GM19351 (cell line): ENCODE measurements around the gene C2CD4D.

Experiments
- ATAC-seq: cut with Tn5 transposase; IDR thresholded peaks from one replicate; pipeline ENCODE4 v1.9.1; 2021; ENCODE audit warnings: mild to moderate bottlenecking, moderate library complexity; ENCODE audit not compliant: unreplicated experiment

C2CD4D gene

DNA sequence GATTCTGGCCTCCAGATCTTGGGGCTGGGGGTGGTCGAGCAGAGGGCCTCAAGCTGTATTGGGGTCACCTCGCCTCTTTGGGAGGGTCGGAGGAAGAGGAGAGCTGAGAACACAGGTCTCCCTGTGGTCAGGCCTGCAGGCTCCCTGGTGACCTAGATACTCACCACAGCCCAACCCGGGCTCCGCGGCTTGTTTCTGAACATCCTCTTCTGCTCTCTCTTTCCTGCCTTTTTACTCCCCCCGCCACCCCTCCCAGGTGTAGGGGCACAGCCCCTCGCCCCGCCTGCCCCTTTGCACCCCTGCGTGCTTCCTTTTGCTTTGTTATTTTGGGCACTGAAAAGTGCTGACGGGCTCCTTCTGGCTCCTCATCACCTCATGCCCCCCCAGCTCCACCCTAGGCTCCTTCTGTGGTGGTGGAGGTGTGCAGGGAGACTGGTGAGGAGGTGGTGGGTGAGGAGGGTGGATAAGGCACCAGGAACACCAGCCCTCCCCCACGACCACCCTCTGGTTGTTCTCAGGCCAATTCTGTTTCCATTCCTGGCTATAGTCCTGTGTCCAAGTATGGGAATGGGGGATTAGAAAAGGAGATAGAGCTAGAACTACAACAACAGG is 23.8 kb downstream of the C2CD4D start:
- no peak for ATAC-seq

DNA sequence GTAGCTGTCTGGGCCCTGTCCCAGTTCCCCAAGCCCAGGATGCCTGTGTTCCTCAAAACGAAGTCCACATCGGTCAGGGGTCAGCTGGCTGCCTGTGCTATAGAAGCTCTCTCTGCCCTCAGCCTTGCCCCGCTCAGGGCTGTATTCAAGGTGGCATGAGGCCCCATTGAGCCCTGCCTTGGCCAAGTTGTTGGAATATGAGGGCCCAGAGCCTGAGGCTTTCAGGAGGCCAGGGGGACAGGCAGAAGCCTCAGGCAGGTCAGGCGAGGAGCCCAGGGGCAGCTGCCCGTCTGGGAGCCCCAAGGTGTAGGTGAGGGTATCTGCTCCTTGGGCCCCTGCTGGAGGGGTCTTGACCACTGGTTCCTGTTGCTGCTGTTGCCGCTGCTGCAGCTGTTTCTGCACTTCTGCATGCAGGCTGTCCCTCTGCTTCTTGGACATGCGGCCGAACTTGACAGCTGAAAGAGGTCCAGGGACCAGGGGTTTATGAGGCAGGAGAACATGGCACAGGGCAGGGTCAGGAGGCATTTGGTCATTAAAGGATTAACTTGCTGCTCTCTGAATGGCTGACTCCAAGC is 24.6 kb downstream of the C2CD4D start:
- no peak for ATAC-seq

DNA sequence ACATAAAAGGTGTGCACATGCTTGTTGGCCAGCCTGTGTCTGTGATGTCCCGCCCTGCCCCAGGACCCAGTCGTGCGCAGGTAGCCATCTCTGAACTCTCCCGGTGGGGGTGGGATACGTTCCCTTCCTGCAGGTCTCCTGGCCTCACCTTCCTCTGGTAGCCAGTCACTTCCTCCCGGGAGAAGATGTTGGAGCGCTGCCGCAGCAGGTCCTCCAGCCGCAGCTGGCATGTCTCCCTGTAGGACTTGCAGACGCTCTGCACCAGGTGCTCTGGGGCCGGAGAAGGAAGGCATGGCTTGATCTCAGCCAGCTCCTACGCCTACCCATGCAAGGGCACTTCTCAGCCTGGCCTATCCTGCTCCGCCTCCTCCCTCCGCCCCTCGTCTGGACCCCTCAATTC is 25.2 kb downstream of the C2CD4D start:
- no peak for ATAC-seq

DNA sequence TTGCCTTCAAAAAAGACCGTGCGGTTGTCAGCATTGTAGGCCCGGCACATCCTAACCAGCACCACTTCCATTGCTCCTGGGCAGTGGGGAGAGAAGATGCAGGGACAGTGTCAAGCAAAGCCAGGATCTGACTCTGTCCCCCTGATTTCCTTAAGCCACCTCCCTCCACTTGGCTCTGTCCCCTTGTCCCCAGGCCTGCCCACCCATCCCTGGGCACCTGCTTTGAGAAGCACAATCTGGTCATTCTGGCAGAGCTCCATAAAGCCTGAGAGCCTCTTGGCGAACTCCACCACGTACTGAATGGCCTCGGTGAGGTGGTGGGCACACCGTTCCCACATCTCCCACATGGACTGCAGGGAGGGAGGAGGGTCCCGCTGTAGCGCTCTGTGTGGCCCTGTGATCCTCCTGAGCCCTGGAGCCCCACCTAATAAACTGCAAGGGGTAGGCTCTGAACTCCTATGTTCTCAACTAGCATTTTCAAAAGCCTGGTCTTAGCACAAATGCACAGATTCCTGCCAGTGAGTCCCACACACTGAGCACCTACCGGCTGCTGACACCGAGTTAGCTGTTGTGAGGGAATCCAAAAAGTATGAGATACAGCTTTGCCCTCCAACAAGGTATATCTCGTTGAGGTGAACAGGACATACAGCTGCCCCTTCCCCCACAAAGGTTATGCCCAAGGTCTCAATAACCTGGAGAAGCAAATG is 26.2 kb downstream of the C2CD4D start:
- ATAC-seq, result no peak

DNA sequence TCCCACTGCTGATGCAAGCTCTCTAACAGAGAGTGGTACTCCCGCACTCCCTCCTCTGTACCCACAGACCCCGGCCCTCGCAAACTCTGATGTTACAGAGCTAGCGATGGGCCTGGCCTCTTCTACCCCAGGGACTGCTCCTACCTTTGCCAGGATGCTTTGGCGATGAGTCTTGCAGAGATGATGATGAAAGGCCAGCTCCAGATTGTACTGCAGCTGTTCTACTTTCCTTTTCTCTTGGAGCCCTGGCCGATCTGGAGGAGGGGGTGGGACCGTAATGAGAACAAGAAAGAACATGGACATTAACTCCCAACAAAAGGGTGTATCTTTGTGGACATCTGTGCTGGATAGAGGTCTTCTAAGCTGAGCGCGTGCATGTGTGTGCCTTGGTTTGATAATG is 28.4 kb downstream of the C2CD4D start:
- ATAC-seq, result no peak

DNA sequence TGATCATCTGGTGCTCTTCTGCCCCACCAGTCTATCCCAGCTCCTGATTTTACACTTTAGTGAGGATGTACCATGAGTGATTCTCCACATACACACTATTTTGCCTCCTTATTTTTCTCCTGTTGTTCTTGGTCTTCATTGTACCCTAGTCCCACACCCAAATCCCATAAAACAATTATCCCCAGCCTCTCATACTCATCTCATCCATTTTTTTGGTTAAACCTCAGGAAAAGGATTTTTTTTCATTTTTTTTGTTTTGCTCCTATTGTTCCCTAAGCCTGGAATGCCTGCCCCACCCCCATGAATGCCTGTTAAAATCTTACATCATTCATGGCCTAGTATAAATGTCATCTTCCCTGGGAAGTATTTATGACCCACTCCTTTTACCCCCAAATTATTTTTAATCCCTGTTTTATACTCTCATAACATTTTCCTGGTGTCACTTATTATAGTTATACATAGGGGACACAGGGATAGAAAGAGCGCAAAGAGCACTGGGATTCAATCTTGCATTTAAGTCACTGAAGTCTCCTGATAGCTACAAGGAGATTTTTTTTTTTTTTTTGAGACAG is 29.5 kb downstream of the C2CD4D start:
- ATAC-seq, result no peak

DNA sequence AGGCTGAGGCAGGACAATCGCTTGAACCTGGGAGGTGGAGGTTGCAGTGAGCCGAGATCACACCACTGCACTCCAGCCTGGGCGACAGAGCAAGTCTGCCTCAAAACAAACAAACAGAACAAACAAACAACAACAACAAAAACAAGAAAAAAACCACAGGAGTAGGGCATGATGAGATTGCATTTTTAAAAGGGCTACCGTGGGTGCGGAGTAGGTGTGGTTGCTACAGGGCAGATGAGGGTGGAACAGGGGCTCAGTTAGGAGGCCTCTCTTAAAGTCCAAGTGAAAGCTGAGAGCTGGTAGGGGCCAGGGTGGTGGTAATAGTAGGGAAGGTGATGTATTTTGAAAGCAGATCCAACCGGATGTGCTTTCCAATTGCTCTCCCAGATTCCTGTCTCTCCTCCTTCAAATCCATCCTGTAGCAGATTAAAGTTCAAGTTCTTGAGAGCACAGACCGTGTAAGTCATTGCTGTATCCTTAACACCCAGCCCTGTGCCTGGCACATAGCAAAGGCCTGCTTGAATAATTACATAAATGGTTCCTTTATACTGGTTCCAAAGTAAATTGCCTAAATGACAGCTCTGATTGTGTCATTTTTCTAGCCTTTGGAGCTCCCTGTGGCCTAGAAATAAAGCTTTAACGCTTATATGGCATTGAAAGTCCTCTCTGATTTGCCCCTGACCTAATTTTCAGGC is 30.2 kb downstream of the C2CD4D start:
- no peak for ATAC-seq

DNA sequence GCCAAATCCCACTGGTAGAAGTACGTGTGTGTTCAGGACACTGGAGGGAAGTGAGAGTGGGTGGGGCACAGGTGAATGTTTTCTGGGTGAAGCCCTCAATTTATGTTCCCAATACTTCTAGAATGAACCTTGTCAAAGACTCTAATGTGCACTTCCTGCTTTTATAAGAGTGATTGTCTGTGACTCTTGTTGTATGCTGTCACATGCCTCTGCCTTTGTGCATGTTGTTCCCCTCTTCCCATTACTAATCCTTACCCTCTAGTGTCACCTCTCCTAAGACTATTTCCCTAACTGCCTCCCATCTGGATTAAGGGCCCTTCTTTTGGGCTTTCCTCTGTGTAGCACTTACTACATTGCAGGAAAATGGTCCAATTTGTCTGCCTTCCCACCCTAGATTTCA is 31.9 kb downstream of the C2CD4D start:
- no peak for ATAC-seq

DNA sequence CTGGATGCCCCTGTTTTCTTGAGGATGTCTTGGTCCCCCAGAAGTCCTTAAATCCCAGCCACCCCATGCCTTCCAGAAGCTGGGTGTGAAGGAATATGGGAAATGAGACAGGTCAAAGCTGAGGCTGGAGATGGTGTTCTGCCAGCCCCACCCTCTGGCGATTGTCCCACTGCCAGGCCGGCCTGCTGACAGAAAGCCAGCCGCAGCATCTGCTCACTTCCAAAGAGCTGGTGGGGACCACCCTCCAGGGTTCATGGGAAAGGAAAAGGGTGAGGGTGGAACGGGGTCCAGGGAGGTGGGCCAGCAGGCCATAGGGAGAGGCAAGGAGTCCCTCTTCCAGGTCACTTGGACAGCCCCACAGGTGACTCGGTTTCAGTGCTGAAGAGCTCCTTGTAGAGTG is 32.5 kb downstream of the C2CD4D start:
- ATAC-seq, result no peak

DNA sequence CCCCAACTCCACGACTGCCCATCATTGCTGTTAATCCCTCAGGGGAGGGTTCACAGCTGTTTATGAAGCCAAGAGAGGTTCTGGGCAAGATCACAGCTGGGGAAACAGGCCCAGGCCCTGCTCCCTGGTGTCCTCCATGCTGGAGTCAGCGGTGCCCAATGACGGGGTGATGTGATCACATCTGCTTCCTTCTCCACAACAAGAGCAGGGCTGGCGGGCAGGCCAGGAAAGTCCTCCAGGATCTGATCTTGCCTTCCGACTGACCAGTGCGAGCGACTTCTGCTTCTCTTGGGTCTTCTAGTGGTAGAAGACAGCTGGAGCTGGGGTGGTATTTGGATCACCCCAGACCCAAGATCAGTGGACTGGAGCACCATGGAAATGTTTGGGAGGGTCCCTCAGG is 33.5 kb downstream of the C2CD4D start:
- no peak for ATAC-seq

DNA sequence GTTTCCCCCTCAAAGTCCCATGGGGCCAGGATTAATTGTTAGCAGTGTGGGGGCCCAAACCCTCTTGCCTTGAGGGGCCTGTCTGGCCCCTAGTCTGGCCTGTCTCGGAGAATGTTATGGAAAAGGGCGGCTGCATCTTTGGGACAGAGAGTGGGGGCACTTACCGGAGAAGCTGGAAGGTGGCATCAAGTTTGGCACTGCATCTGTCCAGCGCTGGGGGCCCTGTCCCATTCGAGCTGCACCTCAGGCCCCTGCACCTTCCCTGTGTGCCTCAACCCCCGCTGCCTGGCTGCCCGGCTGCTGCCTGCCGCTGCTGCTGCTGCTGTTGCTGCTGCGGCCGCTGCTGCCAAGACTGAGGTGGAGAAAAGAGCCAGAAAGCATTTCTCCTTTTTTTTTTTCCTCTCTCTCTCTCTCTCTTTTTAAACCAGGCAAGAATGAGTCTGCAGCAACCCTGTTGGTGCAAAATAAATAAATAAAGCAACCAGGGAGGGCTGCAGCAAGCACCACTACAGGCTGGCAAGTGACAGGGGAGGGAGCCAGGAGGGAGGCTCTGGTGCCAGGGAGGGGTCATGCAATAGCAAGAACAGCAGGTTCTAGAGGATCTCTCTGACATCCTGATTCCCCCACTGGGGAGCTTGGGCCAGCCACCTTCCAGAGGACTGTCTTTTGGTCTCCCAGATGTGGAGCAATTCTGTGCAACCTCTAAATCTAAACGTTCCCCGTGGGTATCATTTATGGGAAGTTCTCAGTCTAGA is 34.4 kb downstream of the C2CD4D start, which contains the start of gene LINGO4:
Gene LINGO4 (minus strand): TSS at position 354 of the 755 bp plus-strand sequence. CDS start 2,715 bp downstream, outside the sequence.
- no peak for ATAC-seq

DNA sequence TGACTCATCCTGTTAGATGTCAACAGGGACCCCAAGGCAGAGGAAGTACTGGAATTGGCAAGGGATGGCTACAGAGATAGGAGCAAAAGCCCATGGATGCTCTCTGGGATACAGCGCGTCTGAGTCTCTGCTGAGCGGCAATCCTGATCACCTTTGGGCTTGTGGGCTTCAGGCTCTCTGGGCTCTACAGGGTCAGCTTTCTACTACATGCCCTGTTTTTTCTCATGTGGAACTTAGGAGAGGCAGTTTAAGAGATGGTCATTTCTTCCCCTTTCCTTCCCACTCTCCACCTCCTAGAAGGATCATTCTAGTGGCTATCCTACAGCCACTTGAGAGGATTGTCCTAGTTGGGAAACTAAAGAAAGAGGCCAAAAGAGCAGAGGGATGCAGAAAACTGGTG is 35.7 kb downstream of the C2CD4D start:
- no peak for ATAC-seq

DNA sequence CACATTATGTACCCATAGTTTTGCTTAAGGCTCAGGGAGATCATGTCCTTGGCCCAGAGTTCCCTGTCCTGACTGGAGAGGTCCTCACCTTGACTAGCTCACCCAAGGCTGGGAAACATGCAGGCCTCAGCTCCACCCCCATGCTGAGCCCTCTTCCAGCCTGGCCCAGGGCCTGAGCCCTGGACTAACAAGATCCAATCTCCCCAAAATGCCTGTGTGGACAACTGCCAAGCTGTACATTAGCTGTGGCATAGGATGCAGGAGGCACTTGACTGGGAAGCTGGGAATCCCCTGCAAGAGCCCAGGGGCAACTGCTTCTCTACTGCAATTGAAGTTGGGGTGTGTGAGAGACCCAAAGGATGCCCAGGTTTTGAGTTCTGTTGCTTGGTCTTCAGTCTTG is 36.5 kb downstream of the C2CD4D start:
- ATAC-seq, result no peak

DNA sequence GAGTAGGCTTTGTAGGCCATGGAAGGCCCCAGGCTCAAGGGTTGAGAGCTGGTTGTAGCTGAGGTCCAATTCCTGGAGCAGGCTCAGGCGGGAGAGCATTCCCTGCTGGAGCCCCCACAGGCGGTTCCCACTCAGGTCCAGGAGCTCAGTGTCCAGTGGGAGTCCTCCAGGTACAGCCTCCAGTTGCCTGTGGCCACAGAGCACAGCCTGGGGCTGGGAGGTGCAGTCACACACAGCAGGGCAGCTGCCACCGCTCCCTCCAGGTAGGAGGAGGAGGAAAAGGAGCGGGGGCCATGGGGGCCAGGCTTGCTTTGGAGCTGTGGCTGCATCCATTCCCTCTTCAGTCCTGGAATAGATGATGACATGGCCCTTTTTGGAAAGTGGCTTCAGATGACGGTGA is 37.2 kb downstream of the C2CD4D start:
- ATAC-seq, result no peak

DNA sequence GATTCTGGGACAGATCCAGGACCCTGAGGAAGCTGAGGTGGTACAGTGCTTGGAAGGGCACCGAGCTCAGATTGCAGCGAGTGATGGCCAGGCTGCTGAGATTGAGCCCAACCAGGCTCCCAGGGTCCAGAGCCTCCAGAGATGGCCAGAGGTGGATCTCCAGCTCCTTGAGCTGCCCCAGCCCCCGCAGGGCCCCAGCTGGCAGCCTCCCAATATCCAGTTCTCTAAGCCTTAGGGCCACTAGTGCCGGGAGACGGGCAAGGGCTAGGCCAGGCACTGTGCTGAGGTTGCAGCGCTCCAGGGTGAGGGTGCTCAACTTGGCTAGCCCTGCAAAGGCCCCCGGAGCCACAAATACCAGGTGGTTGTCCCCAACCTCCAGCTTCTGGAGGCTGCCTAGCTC is 37.8 kb downstream of the C2CD4D start:
- ATAC-seq, result no peak

DNA sequence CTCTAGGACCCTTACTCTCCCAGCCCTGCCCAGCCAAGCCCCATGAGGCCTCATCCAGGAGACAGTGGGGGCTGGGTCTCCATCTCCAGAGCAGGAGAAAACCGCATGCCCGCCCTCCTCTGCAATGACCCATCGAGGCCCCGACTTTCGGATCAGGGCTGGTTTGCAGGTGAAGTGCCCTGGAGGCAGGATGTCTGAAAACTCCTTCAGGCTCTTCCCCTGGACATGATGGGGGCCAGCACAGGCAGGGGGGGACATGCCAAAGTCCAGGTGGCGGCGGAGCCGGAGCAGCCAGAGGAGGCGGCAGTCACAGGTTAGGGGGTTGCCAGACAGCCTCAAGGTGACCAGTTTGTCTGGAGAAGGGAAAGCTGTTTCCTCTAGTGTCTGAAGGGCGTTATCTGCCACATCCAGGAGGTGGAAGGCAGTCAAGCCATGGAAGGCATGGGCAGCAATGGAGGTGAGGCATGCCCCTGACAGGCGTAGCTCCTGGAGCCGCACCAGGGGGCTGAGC is 38.3 kb downstream of the C2CD4D start:
- no peak for ATAC-seq

DNA sequence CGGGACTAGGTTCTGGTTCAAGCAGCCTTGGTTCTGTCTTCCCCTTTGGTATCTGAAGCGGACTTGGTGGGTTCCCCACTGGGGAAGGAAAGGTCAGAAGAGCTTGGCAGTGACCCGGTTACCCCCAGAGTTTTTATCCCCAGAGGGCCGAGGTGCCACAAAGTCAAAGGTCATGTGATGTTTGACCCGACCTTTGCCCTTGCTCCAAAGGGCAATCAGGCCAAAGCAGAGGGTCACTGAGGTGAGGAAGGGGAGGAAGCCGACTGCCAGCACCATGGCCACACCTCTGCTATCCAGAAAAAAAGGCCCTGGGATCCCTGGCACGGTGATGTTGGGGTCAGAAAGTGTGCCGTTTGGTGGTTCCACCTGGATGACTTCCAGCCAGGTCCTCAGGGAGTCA is 38.8 kb downstream of the C2CD4D start:
- ATAC-seq, result no peak

DNA sequence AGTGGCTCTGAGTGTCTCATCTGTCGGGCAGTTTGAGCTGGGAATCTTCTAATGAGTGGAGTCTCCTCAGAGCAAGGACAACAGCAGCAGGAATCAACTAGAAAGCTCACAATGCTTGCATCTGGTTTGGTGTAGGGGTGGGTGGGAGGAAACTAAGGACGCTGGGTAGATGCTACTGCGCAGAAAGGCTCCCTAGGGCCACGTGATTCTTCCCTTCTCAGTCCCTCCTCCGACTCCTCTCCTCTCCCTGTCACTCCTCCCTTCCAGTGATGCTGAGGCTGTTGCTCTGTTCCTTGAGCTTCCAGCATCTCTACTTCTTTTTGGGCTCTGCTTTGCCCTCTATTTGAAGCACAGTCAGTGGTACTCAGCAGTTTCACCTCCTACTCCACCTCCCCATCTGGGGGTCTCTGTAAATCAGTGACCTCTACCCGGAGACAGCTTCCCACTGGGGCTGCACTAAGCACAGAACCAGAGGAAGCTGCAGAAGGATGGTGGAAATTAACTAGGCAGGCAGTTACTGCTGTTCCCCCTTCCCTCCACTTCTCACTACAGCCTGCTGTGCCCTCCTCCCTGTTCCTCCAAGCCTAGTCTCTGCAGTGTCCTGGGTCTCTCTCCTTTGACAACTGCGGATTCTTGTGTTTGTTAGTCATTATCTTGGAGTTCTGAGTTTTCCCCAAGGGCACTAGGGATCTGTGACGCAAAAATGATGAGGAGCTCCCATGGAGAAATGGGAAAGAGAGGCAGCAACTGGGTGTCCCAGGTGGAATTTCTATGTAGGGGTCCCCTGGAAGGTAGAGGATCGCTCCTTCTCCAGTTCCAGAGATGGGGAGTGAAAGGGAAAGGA is 40.2 kb downstream of the C2CD4D start:
- ATAC-seq, result no peak

DNA sequence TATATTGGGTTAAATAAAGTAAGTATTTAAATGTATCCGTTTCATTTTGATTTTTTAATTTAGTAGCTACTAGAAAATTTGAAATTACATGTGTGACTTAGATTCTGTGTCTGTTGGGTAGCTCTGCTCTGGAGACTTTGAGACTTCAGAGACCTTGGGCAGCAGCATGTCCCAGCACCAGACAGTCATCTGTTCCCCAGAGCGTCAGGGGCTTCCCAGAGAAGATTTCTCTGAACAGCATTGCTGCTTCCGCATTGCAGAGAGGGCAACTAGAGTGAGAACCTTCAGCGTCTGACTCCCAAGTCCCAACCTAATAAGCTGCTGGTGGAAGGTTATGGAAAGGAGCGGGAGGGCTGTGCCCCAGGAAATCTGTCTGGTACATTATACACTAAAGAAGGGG is 41.0 kb downstream of the C2CD4D start:
- ATAC-seq, result no peak
